Measurements from ENCODE around the gene EPB41L4A.
A peak's percentile ranks its signal among the peaks of the same experiment; 100 is the strongest.
"Not testable (repeated sequence)": the region's sequence is repeated elsewhere in the genome, so short reads cannot be mapped to it uniquely, and the experiment has no call there.

The EPB41L4A gene, protein sequence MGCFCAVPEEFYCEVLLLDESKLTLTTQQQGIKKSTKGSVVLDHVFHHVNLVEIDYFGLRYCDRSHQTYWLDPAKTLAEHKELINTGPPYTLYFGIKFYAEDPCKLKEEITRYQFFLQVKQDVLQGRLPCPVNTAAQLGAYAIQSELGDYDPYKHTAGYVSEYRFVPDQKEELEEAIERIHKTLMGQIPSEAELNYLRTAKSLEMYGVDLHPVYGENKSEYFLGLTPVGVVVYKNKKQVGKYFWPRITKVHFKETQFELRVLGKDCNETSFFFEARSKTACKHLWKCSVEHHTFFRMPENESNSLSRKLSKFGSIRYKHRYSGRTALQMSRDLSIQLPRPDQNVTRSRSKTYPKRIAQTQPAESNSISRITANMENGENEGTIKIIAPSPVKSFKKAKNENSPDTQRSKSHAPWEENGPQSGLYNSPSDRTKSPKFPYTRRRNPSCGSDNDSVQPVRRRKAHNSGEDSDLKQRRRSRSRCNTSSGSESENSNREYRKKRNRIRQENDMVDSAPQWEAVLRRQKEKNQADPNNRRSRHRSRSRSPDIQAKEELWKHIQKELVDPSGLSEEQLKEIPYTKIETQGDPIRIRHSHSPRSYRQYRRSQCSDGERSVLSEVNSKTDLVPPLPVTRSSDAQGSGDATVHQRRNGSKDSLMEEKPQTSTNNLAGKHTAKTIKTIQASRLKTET

GRCh38 chr5:112419164-112419985, at the start of gene EPB41L4A:
TSS of gene EPB41L4A (minus strand) at chr5:112419277. CDS start at chr5:112419039, 238 bp downstream.
- peak; percentile 63 for DNase-seq

- no peak for DNase-seq
Observed at GRCh38 chr5:112467485-112467884, 48.4 kb upstream of the EPB41L4A start.

DNA sequence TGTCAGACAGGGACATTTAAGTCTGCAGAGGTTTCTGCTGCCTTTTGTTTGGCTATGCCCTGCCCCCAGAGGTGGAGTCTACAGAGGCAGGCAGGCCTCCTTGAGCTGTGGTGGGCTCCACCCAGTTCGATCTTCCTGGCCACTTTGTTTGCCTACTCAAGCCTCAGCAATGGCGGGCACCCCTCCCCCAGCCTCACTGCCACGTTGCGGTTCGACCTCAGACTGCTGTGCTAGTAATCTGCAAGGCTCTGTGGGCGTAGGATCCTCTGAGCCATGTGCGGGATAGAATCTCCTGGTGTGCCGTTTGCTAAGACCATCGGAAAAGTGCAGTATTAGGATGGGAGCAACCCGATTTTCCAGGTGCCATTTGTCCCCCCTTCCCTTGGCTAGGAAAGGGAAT, 47.2 kb upstream of the EPB41L4A start:
- not testable (repeated sequence) for DNase-seq

DNA sequence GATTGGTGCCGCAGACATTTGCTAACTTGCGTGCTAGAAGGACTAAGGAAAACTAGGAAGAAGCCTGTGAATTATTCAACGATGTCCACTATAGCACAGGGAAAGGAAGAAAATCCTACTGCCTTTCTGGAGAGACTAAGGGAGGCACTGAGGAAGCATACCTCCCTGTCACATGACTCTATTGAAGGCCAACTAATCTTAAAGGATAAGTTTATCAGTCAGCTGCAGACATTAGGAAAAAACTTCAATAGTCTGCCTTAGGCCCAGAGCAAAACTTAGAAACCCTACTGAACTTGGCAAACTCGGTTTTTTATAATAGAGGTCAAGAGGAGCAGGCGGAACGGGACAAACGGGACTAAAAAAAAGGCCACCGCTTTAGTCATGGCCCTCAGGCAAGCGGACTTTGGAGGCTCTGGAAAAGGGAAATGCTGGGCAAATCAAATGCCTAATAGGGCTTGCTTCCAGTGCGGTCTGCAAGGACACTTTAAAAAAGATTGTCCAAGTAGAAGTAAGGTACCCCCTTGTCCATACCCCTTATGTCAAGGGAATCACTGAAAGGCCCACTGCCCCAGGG, 28.2 kb upstream of the EPB41L4A start:
- DNase-seq, result peak; percentile 57

GRCh38 chr5:112445626-112446350, 26.7 kb upstream of the EPB41L4A start:
- no peak for DNase-seq

- not testable (repeated sequence) for DNase-seq
Observed at GRCh38 chr5:112443932-112444331, 24.9 kb upstream of the EPB41L4A start.

- peak; percentile 50 for DNase-seq
Observed at GRCh38 chr5:112440031-112440430, 21.0 kb upstream of the EPB41L4A start.

GRCh38 chr5:112436144-112436543, 17.1 kb upstream of the EPB41L4A start:
- peak; percentile 7 for DNase-seq

DNA sequence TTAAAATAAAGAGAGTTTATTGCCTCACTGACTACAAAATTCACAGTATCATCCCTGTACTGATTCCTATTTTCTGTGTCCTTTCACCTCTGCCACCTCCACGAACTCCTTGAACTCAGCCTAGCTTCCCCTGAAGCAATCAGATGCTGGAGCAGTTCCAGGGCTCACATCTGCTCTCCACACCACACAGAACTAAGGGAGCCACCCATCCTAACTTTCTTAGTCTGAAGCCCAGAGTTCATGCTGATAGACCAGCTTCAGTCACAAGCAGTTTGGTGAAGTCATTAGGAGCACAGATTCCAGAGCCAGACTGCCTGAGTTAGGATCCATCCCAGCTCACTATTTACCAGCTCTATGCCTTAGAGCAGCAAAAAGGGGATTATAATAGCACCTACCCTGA, 15.6 kb upstream of the EPB41L4A start:
- DNase-seq, result peak; percentile 70

DNA sequence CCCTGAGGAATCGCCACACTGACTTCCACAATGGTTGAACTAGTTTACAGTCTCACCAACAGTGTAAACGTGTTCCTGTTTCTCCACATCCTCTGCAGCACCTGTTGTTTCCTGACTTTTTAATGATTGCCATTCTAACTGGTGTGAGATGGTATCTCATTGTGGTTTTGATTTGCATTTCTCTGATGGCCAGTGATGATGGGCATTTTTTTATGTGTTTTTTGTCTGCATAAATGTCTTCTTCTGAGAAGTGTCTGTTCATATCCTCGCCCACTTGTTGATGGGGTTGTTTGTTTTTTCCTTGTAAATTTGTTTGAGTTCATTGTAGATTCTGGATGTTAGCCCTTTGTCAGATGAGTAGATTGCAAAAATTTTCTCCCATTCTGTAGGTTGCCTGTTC, 7.1 kb upstream of the EPB41L4A start:
- not testable (repeated sequence) for DNase-seq

- DNase-seq, result peak; percentile 84
Observed at GRCh38 chr5:112419986-112420864, 1.1 kb upstream of the EPB41L4A start.

GRCh38 chr5:112418659-112419163, 366 bp downstream of the EPB41L4A start:
- no peak for DNase-seq

DNA sequence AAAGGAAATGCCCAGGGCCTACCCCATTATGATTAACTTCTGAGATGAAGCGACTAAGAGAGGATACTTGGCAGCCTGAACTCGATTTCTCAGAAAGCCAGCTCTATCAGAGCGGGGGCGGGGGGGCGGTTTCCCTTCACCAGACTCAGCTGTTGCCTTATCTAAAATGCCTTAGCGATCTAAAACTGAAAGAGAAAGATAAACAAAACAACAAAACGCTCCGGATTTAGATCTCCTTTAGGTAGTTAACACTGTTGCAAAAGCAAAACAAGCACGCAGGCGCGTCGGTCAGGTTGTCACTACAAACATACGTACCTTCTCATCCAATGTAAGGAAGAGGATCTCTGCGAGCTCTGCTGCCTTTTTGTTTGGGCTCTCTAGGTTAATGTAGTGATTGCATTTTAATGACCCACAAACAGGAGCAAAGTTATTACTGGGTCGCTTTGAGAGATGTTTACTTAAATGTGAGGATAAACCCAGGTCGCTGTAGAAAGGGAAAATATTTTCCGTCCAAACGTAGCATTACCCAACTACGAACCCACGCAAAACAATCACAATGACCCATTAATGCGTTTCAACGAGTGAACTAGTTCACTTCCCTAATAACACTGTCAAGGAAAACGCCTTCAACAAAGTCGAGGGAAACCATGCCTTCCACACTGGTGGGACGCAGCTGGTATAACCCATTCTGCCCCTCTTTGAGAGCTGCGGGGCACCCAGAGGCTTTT, 982 bp downstream of the EPB41L4A start:
- DNase-seq, result peak; percentile 86

GRCh38 chr5:112415552-112415951, 3.5 kb downstream of the EPB41L4A start:
- no peak for DNase-seq

- DNase-seq, result no peak
Observed at GRCh38 chr5:112413611-112414010, 5.5 kb downstream of the EPB41L4A start.

DNA sequence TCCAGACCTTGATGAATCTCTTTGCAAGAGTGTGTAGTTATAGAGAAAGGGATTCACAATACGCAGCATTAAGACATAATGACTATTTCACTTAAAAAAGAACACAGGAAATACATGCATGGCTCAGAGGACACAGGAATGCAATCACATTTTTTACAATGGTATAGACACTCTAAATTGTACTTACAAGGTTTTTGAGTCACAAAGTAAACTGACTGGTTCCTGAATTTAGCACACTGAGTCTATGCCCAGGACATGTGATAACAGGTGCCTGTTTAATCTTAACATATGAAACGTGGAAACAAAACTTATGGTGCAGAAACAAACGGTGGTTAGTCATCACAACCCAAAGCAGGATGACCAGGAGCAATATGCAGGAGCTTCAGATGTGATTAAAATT, 6.7 kb downstream of the EPB41L4A start:
- no peak for DNase-seq

GRCh38 chr5:112411903-112412302, 7.2 kb downstream of the EPB41L4A start:
- DNase-seq, result no peak

DNA sequence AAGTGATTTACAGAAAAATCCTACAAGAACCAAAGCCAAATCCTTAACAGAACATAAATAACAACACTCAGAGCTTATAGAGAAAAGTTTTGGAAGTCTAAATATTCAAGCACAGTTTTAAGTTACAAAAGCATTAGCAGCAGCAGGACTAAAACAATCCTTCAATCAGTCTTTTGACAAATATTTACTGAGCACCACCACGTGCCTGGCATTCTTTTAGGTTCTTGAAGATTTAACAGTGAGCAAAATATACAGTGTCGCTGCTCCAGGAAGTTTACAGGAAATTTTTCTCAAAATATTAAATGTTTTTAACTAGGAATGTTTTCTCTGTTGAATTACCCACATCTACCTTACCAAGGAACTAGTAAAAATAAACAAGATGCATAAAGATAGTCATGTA, 11.4 kb downstream of the EPB41L4A start:
- DNase-seq, result no peak

- no peak for DNase-seq
Observed at GRCh38 chr5:112407240-112407639, 11.8 kb downstream of the EPB41L4A start.

DNA sequence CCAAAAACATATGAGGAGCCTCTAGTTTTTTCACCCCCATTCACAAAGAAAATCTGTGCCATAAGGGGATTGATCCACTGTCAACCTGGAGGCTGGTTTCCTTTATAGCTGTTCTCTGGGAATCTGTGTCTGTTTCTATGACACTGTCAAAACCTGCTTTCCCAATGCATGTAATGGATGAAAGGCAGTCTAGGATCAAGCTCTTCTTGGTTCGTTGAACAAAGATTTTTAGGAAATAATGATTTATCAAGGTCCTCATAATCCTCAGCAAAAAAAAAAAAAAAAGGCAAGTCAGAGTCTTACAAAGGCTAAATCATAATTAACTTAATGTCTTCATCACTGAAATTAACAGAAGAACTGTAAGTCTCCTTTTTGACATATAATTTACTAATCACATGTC, 16.0 kb downstream of the EPB41L4A start:
- no peak for DNase-seq
